PC-9 (cell line): ENCODE data around the gene AFAP1L1.

Experiments
- CTCF ChIP-seq: fragments of 200-600 bp; sonication (generic); conservative IDR thresholded peaks from 2 replicates; pipeline ENCODE4 v1.6.1; 2017; ENCODE audit warnings: mixed run types, antibody characterized with exemption, mild to moderate bottlenecking, moderate library complexity
- EZH2 ChIP-seq: fragments of 200-600 bp; sonication (generic); IDR thresholded peaks from 2 replicates; pipeline ENCODE4 v1.8.0; 2017; ENCODE audit warnings: antibody characterized with exemption, low read depth

- TF ChIP-seq CTCF (peak; percentile 70), EZH2 (no peak)
These were observed 7.1 kb upstream of the AFAP1L1 start for GRCh38 chr5:149264439-149265067.
